ENCODE results near the gene RPLP2.

The RPLP2 gene

DNA sequence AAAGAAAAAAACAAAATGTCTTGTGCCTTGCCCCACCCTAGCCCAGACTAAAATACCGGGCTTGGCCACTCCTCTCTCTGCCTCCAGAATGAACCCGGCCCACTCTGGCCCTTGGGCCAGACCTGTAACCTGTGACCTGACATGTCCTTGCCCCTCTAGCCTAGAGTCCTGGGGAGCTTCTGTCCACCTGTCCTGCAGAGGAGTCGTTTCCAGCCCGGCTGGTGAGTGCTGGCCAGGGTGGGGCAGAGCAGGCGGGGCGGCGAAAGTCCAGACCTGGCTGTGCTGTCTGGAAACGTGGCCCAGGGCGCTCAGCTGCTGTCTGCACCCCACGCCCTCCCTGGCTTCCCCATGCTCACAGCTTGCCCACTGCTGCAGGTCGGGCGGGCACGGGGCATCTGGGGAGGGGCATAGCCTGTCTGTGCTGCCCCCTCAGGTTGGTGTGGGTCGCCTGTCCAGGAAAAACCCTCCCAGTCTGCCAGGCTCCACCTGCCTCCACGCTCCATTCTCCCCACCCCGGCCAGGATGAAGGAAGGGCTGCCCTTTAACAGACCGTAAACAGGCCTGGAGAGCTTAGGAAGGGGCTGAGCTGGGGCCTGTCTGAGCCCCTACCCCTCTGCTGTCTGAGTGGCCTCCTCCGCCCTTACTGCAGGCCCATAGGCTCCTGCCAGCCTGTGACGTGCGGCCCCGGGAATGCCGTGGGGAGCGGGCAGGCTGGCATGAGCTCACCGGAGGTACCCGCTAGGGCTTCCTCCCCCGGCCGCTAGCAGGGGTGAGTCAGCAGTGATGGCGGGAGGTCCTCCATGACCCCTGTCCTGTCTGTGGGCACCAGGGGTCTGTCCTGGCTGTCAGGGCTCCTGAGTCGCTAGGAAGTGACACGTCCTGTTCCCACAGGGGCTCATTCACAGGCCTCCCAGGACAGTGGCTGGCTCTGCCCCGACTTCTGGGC is 24.9 kb downstream of the RPLP2 start:
- DNase-seq (ENCODE audit: low read depth in 3 of 3), result no peak

DNA sequence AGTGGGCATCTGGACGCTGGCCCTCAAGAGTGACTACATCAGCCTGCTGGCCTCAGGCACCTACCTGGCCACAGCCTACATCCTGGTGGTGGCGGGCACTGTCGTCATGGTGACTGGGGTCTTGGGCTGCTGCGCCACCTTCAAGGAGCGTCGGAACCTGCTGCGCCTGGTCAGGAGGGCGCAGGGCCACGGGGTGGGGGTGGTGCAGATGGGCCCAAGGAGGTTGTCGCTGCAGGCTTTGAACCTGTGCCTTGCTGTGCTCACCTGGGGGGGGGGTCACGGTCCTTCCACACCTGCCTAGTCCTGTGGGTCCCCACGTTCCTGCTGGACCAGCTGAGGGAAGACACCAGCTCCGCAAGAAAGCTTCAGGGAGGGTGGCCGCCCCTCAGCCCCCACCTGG is 26.5 kb downstream of the RPLP2 start:
- DNase-seq (ENCODE audit: low read depth in 3 of 3), result no peak

GRCh38 chr11:836700-837099 is 26.9 kb downstream of the RPLP2 start:
- DNase-seq (ENCODE audit: low read depth in 3 of 3), result no peak

DNA sequence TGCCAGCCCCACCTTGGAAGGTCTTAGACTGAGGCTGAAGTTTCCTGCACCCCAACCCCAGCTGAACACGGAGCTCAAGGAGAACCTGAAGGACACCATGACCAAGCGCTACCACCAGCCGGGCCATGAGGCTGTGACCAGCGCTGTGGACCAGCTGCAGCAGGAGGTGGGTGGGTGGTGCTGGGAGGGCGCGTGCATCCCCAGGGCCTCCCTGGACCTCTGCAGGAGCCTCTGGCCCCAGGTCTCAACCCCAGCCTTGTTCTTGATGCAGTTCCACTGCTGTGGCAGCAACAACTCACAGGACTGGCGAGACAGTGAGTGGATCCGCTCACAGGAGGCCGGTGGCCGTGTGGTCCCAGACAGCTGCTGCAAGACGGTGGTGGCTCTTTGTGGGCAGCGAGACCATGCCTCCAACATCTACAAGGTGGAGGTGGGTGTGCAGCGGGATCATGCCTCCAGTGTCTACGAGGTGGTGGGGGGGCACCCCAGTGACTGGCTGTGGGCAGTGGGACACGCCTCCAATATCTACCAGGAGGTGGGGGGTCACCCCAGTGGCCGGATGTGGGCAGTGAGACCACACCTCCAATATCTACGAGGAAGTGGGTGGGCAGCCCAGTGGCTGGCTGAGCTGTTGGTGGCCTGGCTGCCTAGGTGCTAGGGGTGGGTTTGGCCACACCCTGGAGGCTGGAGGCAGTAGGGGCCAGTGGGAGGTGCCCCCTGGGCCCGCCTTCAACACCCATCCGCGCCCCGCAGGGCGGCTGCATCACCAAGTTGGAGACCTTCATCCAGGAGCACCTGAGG is 27.6 kb downstream of the RPLP2 start:
- DNase-seq (ENCODE audit: low read depth in 3 of 3), result no peak

DNA sequence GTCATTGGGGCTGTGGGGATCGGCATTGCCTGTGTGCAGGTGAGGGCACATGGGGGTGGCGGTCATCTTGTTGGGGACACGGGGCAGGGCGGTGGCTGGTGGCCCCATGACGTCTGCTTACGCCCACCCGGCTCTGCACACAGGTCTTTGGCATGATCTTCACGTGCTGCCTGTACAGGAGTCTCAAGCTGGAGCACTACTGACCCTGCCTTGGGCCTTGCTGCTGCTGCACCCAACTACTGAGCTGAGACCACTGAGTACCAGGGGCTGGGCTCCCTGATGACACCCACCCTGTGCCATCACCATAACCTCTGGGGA is 28.2 kb downstream of the RPLP2 start:
- DNase-seq (ENCODE audit: low read depth in 3 of 3), result no peak

DNA sequence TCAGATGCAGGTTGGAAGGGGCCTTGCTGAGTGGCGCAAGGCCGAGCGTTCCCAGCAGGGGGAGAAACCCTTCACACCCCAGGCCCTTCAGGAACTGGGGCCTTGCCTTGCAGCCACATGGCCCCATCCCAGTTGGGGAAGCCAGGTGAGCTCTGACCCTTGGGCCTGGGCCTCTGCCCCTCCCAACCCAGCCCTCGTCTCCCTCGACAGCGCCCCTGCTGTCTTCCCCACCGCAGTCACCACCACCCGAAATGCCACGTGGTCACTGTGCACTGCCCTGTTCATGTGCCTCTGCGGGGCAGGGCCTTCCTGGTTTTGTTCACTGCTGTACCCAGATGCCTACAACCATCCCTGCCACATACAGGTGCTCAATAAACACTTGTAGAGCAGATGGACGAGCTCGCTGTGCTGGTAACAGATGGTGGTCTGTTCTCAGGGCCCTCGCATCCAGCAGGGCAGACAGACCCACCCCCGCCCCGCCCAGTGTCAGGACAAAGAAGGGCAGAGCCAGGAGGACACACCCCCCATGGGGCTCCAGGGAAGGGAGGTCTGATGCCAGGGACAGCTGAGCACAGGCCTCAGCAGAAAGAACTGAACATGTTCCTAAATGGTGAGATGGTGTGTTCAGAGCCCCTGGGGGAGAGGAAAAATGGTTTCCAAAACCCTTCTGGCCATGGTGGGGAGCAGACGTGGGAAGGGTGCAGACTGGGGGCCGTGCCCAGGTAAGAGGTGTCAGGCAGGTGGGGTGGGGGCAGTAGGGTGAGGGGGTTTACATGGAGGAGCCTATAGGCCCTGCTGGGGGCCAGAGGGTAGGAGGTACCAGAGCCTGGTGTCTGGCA is 28.9 kb downstream of the RPLP2 start:
- no peak for DNase-seq (ENCODE audit: low read depth in 3 of 3)

- no peak for DNase-seq (ENCODE audit: low read depth in 3 of 3)
Measured at GRCh38 chr11:839280-839623, 29.5 kb downstream of the RPLP2 start.

GRCh38 chr11:839875-840617 is 30.3 kb downstream of the RPLP2 start:
- DNase-seq (ENCODE audit: low read depth in 3 of 3), result no peak

DNA sequence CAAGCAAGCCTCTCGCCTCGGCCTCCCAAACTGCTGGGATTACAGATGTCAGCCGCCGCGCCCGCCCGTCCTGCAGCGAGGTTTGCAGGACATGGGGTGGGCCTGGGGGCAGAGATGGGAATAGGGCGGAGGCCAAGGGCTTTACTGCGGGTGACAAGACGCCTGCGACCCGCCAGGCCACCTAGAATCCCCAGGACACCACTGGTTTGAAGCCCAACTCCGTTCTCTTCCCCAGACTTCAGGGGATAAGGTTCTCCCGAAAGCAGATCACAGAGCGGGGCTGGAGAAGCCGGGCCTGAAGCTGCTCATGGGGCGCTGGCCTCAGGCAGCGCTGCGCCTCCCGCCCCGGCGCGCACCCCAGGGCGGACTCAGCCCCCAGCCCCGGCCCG is 32.2 kb downstream of the RPLP2 start:
- DNase-seq (ENCODE audit: low read depth in 3 of 3), result no peak

DNA sequence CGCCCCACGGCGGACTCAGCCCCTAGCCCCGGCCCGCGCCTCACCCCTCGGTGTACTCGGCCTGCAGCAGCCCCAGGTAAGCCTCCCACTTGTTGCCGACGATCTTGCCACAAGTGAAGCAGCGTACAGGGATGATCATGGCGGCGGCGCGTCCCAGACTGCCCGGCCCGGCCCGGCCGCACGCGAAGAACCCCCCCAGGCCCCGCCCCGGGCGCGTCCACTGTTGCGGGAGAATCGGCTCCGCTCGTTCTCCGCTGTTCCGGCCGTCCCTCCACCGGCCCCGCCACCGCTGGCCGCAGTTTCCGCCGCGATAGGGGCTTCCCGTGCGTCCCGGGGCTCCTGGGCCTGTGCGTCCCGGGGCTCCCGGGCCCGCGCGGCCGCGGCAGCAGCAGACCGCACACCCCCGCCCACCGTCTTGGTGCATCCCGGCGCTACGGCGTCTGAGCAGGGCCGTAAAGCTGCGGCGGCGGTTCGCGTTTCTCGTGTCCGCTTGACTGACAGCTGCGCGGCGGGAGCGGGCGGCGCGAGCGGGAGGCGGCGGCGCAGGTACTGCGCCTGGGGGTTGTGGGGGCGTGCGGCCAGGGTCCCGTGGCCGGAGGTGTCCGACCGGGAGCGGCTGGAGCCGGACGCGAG is 32.7 kb downstream of the RPLP2 start, which contains the start of the genes POLR2L and TSPAN4:
Gene POLR2L (minus strand): TSS at position 160 of the 633 bp plus-strand sequence. CDS start 21 bp downstream, at position 139.
Gene TSPAN4 (plus strand): TSS at position 483 of the 633 bp plus-strand sequence. CDS start 7,453 bp downstream, outside the sequence.
- peak; percentile 72 to 85 (median 77) for DNase-seq (ENCODE audit: low read depth in 3 of 3)

GRCh38 chr11:843086-843734 is 33.4 kb downstream of the RPLP2 start:
- DNase-seq (ENCODE audit: low read depth in 3 of 3), result no peak

DNA sequence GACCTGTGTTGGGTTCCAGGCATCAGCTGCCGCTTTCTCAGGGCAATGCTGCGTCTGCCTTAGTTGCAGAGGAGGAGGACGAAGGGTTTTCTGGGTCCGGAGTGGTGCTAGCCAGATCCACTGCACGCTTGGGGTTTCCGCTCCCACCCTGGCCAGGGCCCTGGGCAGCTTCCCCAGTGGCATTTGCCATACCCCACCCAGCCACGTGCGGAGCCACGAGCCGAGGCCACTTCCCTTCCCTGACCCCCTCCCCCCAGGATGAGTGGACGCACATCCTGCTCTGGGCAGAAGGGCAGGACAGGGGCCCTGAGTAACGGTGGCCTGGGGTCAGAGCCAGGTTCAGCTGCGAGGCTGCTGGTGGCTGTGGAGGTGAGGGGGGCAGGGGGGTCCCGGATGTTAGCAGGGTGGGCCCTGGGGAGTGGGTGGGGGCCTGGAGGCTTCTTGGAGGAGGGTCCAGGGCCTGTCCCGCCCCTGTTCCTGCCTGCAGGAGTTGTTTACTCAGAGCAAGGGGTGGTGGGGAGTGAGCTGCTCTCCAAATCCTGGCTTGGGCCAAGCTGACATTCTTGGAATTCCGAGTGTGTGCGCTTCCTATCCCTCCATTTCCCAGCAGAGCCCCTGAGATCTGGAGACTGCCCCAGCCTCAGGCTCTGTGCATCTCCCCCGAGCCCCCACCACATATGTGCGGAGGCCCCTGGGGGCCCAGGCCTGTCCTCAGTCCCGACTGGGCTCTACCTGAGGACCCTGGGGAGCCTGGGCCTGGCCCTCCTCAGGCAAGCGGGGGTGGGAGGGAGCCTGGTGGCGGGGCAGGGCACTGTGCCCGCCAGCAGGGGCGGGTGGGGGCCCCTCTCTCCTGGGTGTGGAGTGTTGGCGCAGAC is 34.3 kb downstream of the RPLP2 start:
- DNase-seq (ENCODE audit: low read depth in 3 of 3), result no peak

DNA sequence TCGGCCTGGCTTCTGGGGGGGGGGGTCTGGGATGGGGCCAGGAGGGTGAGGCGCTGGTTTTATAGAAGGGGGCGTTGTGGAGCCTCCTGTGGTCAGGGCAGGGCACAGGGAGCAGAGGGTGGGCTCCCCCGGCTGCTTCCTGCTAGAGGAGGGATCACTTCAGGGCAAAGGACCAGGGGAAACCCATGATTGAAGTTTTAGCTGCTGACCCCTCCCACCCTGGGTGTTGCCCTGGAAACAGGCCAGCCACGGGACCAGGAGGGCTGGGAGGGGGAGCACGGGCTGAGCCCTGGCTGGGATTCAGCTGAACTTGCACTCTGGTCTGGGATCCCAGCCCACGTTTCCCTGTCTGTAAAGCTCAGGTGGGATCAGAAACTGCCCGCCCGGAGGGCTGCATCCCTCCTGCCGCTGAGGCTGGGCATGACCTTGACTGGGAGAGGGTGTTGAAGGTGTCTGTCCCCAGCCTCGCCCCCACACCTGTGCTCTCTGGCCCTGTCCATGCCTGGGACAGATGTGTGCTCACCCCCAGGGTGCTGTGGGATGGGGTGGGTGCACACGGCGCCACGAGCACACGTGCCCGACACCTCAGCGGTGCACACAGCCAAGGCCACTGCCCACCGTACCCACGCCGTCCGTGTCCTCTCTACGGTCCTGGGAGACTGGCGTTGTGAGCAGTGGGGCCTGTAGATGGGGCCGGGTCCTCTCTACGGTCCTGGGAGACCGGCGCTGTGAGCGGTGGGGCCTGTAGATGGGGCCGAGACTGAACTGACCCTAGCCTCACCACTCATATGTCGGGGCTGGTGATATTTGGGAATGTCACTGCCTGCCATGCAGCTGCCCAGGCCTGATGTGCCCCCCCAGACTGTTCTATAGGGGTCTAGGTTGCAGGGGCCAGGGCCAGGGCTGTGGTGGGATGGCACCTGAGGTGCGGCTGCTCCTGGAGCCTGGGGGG is 35.2 kb downstream of the RPLP2 start:
- no peak for DNase-seq (ENCODE audit: low read depth in 3 of 3)

DNA sequence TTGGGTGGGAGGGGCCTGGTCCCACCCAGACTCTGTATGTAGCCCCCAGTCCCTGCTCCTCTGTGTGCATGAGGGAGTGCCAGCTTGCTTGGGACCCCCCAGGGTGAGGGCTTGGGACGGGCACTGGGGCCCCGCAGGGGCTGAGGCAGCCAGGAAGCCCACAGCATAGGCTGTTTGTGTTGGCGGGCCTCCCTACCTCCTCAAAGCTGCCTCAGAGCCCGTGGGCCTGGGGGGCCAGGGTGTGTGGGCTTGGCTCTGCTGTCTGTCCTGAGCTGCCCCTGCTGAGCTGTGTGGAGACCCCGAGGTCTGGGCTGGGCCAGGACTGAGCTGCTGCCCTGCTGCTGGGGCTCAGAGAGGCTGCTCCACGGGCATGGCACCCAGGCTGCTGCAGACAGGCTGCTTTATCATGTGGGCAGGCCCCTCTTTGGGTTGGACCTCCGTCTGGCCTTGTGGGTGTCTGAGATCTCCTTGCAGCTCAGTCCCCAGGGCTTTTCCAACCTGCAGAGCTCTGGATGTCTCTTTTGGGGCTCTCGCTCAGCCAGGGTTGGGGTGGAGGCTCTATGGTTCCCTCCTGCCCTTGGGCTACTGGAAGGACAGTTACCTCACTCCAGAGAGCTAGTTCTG is 36.2 kb downstream of the RPLP2 start:
- DNase-seq (ENCODE audit: low read depth in 3 of 3), result no peak

DNA sequence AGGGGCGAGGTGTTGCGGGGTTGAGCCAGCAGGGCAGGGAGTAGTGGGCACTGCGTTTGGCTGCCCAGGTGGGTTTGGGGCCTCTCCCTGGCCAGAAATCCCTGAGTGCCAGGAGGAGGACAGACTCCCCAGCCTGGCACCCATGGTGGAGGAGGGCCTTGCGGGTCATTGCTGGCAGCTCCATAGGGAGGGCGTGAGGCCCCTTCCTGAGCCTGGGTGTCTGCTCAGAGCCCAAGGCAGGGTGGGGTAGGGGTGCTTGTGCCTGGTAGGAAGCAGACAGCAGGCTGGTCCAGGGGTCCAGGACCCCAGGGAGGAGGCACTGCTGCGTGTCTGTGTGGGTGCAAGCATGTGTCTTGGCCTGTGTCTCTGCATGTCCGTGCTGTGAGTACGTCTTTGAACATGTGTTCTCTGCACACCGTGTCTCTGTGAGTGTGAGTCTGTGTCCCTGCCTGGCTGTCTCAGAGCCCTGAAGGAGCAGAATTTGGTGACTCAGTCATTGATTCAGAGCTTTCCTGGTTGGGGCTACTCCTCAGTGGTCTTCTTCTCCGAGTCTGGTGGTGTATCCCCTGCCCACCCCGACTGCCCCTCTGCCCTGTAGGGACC is 36.8 kb downstream of the RPLP2 start:
- DNase-seq (ENCODE audit: low read depth in 3 of 3), result no peak

DNA sequence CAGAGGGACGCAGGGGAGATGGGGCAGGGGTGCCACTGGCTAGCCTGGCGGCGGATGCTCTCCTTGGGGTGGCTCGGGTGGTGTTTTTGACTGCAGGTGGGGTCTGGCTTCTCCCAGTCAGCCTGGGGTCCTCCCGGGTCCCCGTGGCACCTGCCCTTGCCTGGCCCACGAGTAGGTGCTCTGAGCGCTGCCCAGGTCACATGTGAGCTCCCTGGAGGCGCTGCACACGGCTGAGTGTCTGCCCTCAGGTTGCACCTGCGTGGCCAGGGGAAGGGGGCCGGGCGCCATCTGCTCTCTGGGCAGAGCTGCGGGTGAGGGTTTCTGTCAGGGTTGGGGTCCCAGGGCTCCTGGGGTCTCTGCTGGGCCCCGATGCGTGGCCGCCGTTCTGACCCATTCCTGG is 38.1 kb downstream of the RPLP2 start:
- DNase-seq (ENCODE audit: low read depth in 3 of 3), result no peak

GRCh38 chr11:848380-848931 is 38.7 kb downstream of the RPLP2 start:
- peak; percentile 39 to 50 (median 40) for DNase-seq (ENCODE audit: low read depth in 3 of 3)

All from stimulated activated CD4-positive, alpha-beta T cell treated with anti-CD3 and anti-CD28 coated beads, TNF-alpha, amount 100 ng/mL, for 4 hours (primary cell).